Panc1 (cell line): ENCODE data around the gene TMEM52. TPM values are rescaled to one million over a fixed set of nuclear protein-coding genes. Genes with fewer than 3 reads are reported as not detected.

Experiments used
- ATAC-seq: fragments of 200-7000 bp; cut with Tn5 transposase; 2 replicates; pipeline ENCODE4 v1.9.1; 2020; ENCODE audit warnings: mild to moderate bottlenecking, moderate library complexity
- BruUV-seq: library from RNA; stranded (reverse); fragments of 400-500 nt; replicated peaks from 2 replicates; lab custom pipeline; 2021; lab: Mats Ljungman, UMichigan
- CTCF ChIA-PET: fragments of 300-600 bp; sonication (Branson Sonifier 250); formaldehyde crosslinking; loops from one replicate; lab custom pipeline; 2022; ENCODE audit warnings: antibody characterized with exemption; lab: Charles Lee
- POLR2A ChIA-PET: fragments of 300-600 bp; sonication (Branson Sonifier 250); formaldehyde crosslinking; loops from one replicate; lab custom pipeline; 2022; ENCODE audit warnings: antibody characterized with exemption; lab: Charles Lee
- DNase-seq: peaks from one replicate; pipeline ENCODE4 v3.0.0-alpha.2; 2010; ENCODE audit warnings: low read depth, low spot score
- H3K27ac ChIP-seq: 2 replicates; pipeline ENCODE4 v1.5.1; 2011; ENCODE audit warnings: mild to moderate bottlenecking, low read length, inconsistent platforms
- H3K27me3 ChIP-seq: fragments of 200-500 bp; sonication (Bioruptor generic); 2 replicates; pipeline ENCODE4 v1.6.0; 2014; ENCODE audit warnings: low read length, inconsistent platforms; ENCODE audit not compliant: control insufficient read depth, insufficient read depth
- H3K36me3 ChIP-seq: fragments of 200-500 bp; sonication (Bioruptor generic); 2 replicates; pipeline ENCODE4 v1.5.1; 2014; ENCODE audit warnings: inconsistent platforms, mild to moderate bottlenecking, low read length, moderate library complexity; ENCODE audit not compliant: control insufficient read depth, insufficient read depth
- H3K4me1 ChIP-seq: 2 replicates; pipeline ENCODE4 v1.5.1; 2011; ENCODE audit warnings: inconsistent platforms, mild to moderate bottlenecking, low read length, moderate library complexity; ENCODE audit not compliant: control insufficient read depth, insufficient read depth
- H3K4me3 ChIP-seq, 2 experiments: 2 replicates each; pipeline ENCODE4 v1.5.1; 2011 to 2012; ENCODE audit warnings: low read depth in 2 of 2, low read length in 2 of 2, mild to moderate bottlenecking in 2 of 2, inconsistent platforms in 1 of 2, moderate library complexity in 1 of 2
- H3K9me3 ChIP-seq: fragments of 200-500 bp; sonication (Bioruptor generic); 2 replicates; pipeline ENCODE4 v1.5.1; 2014; ENCODE audit warnings: low read depth, mild to moderate bottlenecking, inconsistent platforms, low read length, moderate library complexity; ENCODE audit not compliant: control insufficient read depth, insufficient read depth
- POLR2AphosphoS5 ChIP-seq: IDR thresholded peaks from 2 replicates; pipeline ENCODE4 v1.6.1; 2012; ENCODE audit warnings: mild to moderate bottlenecking, low read depth, low read length, moderate library complexity
- REST ChIP-seq, 2 experiments: IDR thresholded peaks; 2 replicates each; pipeline ENCODE4 v1.6.1; 2011 to 2012; ENCODE audit warnings: low read depth in 2 of 2, control low read depth in 1 of 2, low read length in 1 of 2, mild to moderate bottlenecking in 1 of 2, moderate library complexity in 1 of 2; ENCODE audit not compliant: insufficient read depth in 1 of 2
- SIN3A ChIP-seq: IDR thresholded peaks from 2 replicates; pipeline ENCODE4 v1.6.1; 2012; ENCODE audit warnings: low read depth, mild to moderate bottlenecking, low read length, moderate library complexity, borderline replicate concordance; ENCODE audit not compliant: insufficient read depth
- TCF7L2 ChIP-seq: IDR thresholded peaks from 2 replicates; pipeline ENCODE4 v1.6.1; 2011; ENCODE audit warnings: mild to moderate bottlenecking, low read depth, low read length, inconsistent platforms
- in situ Hi-C: cut with HindIII; loops from 2 replicates; pipeline ENCODE4 v1.10.0; 2016; ENCODE audit warnings: low sequenced_read_pairs, low pct_unique_long_range_greater_than_20kb
- intact Hi-C: fragments of 100-400 bp; cut with micrococcal nuclease; formaldehyde crosslinking; loops from one replicate; pipeline ENCODE4 v1.10.0; 2022; ENCODE audit not compliant: unreplicated experiment
- total RNA-seq: library from RNA; stranded (reverse); gene quantifications from one replicate; pipeline ENCODE4 v1.2.1, GENCODE V29; 2021; ENCODE audit not compliant: unreplicated experiment
- TF ChIP-seq, protein P1 (sequence below): fragments of 450-650 bp; IDR thresholded peaks from 2 replicates; pipeline ENCODE4 v1.5.1; 2017; ENCODE audit warnings: mild to moderate bottlenecking

Gene TMEM52
- total RNA-seq, 1 experiment from 2014 or later: 2.5 TPM

DNA sequence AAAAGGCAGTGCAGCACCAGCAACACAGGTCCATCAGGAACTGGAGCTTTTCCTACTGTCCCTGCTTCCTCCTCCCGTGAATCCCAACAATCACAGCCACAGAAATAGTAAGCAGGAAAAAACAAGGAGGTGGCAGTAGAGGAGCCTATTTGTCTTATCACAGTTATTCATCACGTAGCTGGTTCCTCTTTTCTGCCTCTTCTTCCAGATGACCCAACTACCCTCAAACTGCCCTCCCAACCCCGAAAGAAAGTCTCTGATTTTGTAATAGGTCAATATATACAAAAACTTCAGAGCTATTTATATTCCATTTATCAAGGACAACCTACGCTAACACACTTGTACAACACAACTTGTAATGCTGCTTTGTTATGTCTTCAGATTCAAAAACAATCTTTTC lies 49.6 kb downstream of the TMEM52 start:
- H3K4me3 ChIP-seq: no peak overlapping the region
- intact Hi-C loops: no loop called here
- no peaks in the 10 kb centered on the region for H3K36me3 ChIP-seq
- ChIA-PET CTCF (no interaction called here), POLR2A (no interaction called here)
- peaks cover 6% of the 10 kb centered on the region for H3K4me1 ChIP-seq
- no TSS peak for BruUV-seq
- in situ Hi-C loops: no loop called here
- H3K9me3 ChIP-seq: no peaks in the 10 kb centered on the region
- H3K27ac ChIP-seq: no peak overlapping the region
- no peak for ATAC-seq
- no peak for TF ChIP-seq TCF7L2
- TF ChIP-seq POLR2AphosphoS5: no peak
- TF ChIP-seq, protein P1, sequence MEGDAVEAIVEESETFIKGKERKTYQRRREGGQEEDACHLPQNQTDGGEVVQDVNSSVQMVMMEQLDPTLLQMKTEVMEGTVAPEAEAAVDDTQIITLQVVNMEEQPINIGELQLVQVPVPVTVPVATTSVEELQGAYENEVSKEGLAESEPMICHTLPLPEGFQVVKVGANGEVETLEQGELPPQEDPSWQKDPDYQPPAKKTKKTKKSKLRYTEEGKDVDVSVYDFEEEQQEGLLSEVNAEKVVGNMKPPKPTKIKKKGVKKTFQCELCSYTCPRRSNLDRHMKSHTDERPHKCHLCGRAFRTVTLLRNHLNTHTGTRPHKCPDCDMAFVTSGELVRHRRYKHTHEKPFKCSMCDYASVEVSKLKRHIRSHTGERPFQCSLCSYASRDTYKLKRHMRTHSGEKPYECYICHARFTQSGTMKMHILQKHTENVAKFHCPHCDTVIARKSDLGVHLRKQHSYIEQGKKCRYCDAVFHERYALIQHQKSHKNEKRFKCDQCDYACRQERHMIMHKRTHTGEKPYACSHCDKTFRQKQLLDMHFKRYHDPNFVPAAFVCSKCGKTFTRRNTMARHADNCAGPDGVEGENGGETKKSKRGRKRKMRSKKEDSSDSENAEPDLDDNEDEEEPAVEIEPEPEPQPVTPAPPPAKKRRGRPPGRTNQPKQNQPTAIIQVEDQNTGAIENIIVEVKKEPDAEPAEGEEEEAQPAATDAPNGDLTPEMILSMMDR: no peak
- TF ChIP-seq SIN3A: no peak
- TF ChIP-seq REST (IDR thresholded peaks at IDR 0.05; ENCODE audit: insufficient read depth in 1 of 2, low read depth in 2 of 2, low read length in 1 of 2): no peak
- H3K27me3 ChIP-seq: no peaks in the 10 kb centered on the region
- no peak for DNase-seq

Other genes starting within 250 kb of the TMEM52 start
- gene SLC35E2B, start 226.5 kb downstream of the TMEM52 start, total RNA-seq: 75.7 TPM
- 83.6 TPM for gene CDK11A, start 194.9 kb downstream of the TMEM52 start, total RNA-seq
- 101 TPM for gene NADK, start 140.8 kb downstream of the TMEM52 start, total RNA-seq
- gene GNB1, start 28.2 kb downstream of the TMEM52 start, total RNA-seq: 499 TPM
- 1.5 TPM for gene CALML6, start 4.0 kb downstream of the TMEM52 start, total RNA-seq
- not detected for gene CFAP74, start 84.5 kb upstream of the TMEM52 start, total RNA-seq
- 3.0 TPM for gene GABRD, start 100.1 kb upstream of the TMEM52 start, total RNA-seq
- 26.7 TPM for gene PRKCZ, start 131.1 kb upstream of the TMEM52 start, total RNA-seq